GM18511 (cell line): ENCODE data around the gene ACOX1.

Experiments used
- ATAC-seq: cut with Tn5 transposase; IDR thresholded peaks from one replicate; pipeline ENCODE4 v1.9.1; 2021; ENCODE audit warnings: mild to moderate bottlenecking, moderate library complexity; ENCODE audit not compliant: unreplicated experiment

ACOX1 gene

GRCh38 chr17:75893305-75894048 lies 85.5 kb downstream of the ACOX1 start:
- no peak for ATAC-seq

GRCh38 chr17:75892556-75893224 lies 86.3 kb downstream of the ACOX1 start:
- no peak for ATAC-seq

GRCh38 chr17:75891605-75892555 lies 87.1 kb downstream of the ACOX1 start:
- no peak for ATAC-seq
